ENCODE data around the gene DNAJC21. TPM values are rescaled to one million over a fixed set of nuclear protein-coding genes. Genes with fewer than 3 reads are reported as not detected.

DNAJC21 gene
- total and polyA plus RNA-seq, 9 of the 15 experiments (the other 6 are each of a cell fraction or from before 2014, with no cell fraction given) = 26.6 to 105 (median 70.7) TPM

GRCh38 chr5:34923694-34924461, 5.5 kb upstream of the DNAJC21 start (continued):
- TF ChIP-seq ZBTB34 (CRISPR knock-in tag; IDR thresholded peaks at IDR 0.05) (no peak), DPF2 (IDR thresholded peaks at IDR 0.05) (peak; percentile 100), ZBTB7A (IDR thresholded peaks at IDR 0.05; ENCODE audit: borderline replicate concordance, control insufficient read depth, low read depth, low read length) (no peak), GABPA (tag; conservative IDR thresholded peaks at IDR 0.05; ENCODE audit: low read depth) (0 out of 2 replicates have a peak, but pooled peaks have one; percentile 29), MAFG (tag; conservative IDR thresholded peaks at IDR 0.05) (peak; percentile 85), HES1 (IDR thresholded peaks at IDR 0.05; ENCODE audit: low read depth) (0 out of 2 replicates have a peak, but pooled peaks have one; percentile 47), HMBOX1 (IDR thresholded peaks at IDR 0.05) (0 out of 2 replicates have a peak, but pooled peaks have one; percentile 42), THAP7 (CRISPR knock-in tag; IDR thresholded peaks at IDR 0.05) (no peak), PML (IDR thresholded peaks at IDR 0.05; ENCODE audit: low read length) (no peak), MYC (IDR thresholded peaks at IDR 0.05; ENCODE audit: low read depth, low read length) (peak; percentile 45; the same call in 1 of the 2 replicates), MYC (CRISPR knock-in tag; IDR thresholded peaks at IDR 0.05; ENCODE audit: borderline replicate concordance, low read depth) (no peak), RBM39 (optimal IDR thresholded peaks at IDR 0.05; ENCODE audit: low read depth, low read length) (no peak), FOS (IDR thresholded peaks at IDR 0.05; ENCODE audit: extremely low read depth, insufficient read length) (peak; percentile 90), BRD9 (IDR thresholded peaks at IDR 0.05; ENCODE audit: low read depth, partially characterized antibody) (peak; percentile 97), ATF6 (CRISPR knock-in tag; IDR thresholded peaks at IDR 0.05) (no peak), ZHX1 (conservative IDR thresholded peaks at IDR 0.05; ENCODE audit: low read length) (no peak), NCOA1 (IDR thresholded peaks at IDR 0.05; ENCODE audit: low read depth) (peak; percentile 68; the same call in 1 of the 2 replicates), NFATC3 (IDR thresholded peaks at IDR 0.05) (0 out of 2 replicates have a peak, but pooled peaks have one; percentile 51)
